ENCODE data around the gene NCOA5.
A peak's percentile ranks its signal among the peaks of the same experiment; 100 is the strongest.
"Not testable (repeated sequence)": the region's sequence is repeated elsewhere in the genome, so short reads cannot be mapped to it uniquely, and the experiment has no call there.

The NCOA5 gene

GRCh38 chr20:46091622-46092535 is 2.1 kb upstream of the NCOA5 start:
- not testable (repeated sequence) for DNase-seq (ENCODE audit: low read depth in 2 of 2)

GRCh38 chr20:46089167-46089416 is 670 bp downstream of the NCOA5 start:
- no peak for DNase-seq (ENCODE audit: low read depth in 2 of 2)

GRCh38 chr20:46088409-46089166 is 1.2 kb downstream of the NCOA5 start:
- no peak for DNase-seq (ENCODE audit: low read depth in 2 of 2)

GRCh38 chr20:46087161-46087560 is 2.6 kb downstream of the NCOA5 start:
- DNase-seq (ENCODE audit: low read depth in 2 of 2): no peak

- DNase-seq (ENCODE audit: low read depth in 2 of 2): peak in 1 of 2 experiments; percentile 21
Measured at GRCh38 chr20:46085179-46085851, 4.4 kb downstream of the NCOA5 start.

- no peak for DNase-seq (ENCODE audit: low read depth in 2 of 2)
Measured at GRCh38 chr20:46084805-46085178, 5.0 kb downstream of the NCOA5 start.

- DNase-seq (ENCODE audit: low read depth in 2 of 2): no peak
Measured at GRCh38 chr20:46083531-46084061, 6.2 kb downstream of the NCOA5 start.

GRCh38 chr20:46083101-46083500 is 6.7 kb downstream of the NCOA5 start:
- DNase-seq (ENCODE audit: low read depth in 2 of 2): no peak

- DNase-seq (ENCODE audit: low read depth in 2 of 2): no peak
Measured at GRCh38 chr20:46081074-46081473, 8.7 kb downstream of the NCOA5 start.

GRCh38 chr20:46078954-46079353 is 10.8 kb downstream of the NCOA5 start:
- DNase-seq (ENCODE audit: low read depth in 2 of 2): no peak

- no peak for DNase-seq (ENCODE audit: low read depth in 2 of 2)
Measured at GRCh38 chr20:46077642-46078305, 12.0 kb downstream of the NCOA5 start.

- no peak for DNase-seq (ENCODE audit: low read depth in 2 of 2)
Measured at GRCh38 chr20:46076806-46077205, 13.0 kb downstream of the NCOA5 start.

GRCh38 chr20:46074006-46074405 is 15.8 kb downstream of the NCOA5 start:
- DNase-seq (ENCODE audit: low read depth in 2 of 2): no peak

- no peak for DNase-seq (ENCODE audit: low read depth in 2 of 2)
Measured at GRCh38 chr20:46073443-46073842, 16.3 kb downstream of the NCOA5 start.

- DNase-seq (ENCODE audit: low read depth in 2 of 2): no peak
Measured at GRCh38 chr20:46073024-46073423, 16.7 kb downstream of the NCOA5 start.

- DNase-seq (ENCODE audit: low read depth in 2 of 2): no peak
Measured at GRCh38 chr20:46071573-46071972, 18.2 kb downstream of the NCOA5 start.

GRCh38 chr20:46070215-46070900 is 19.4 kb downstream of the NCOA5 start:
- no peak for DNase-seq (ENCODE audit: low read depth in 2 of 2)

- DNase-seq (ENCODE audit: low read depth in 2 of 2): no peak
Measured at GRCh38 chr20:46065691-46066090, 24.1 kb downstream of the NCOA5 start.

GRCh38 chr20:46065006-46065405 is 24.8 kb downstream of the NCOA5 start:
- no peak for DNase-seq (ENCODE audit: low read depth in 2 of 2)

- DNase-seq (ENCODE audit: low read depth in 2 of 2): no peak
Measured at GRCh38 chr20:46063652-46064054, 26.1 kb downstream of the NCOA5 start.

GRCh38 chr20:46063151-46063550 is 26.6 kb downstream of the NCOA5 start:
- no peak for DNase-seq (ENCODE audit: low read depth in 2 of 2)
